Gastroesophageal sphincter (tissue), 3 donors: ENCODE measurements around the gene LTBR.

Experiments
- EP300 ChIP-seq: sonication (generic); formaldehyde crosslinking; IDR thresholded peaks from one replicate; pipeline ENCODE4 v1.6.1; 2017; ENCODE audit warnings: antibody characterized with exemption, mild to moderate bottlenecking
- POLR2A ChIP-seq, 2 donors: fragments of 450-650 bp; IDR thresholded peaks; one replicate each; pipeline ENCODE4 v1.6.1; 2017; ENCODE audit warnings: antibody characterized with exemption in 2 of 2, mild to moderate bottlenecking in 2 of 2, moderate library complexity in 1 of 2
- POLR2AphosphoS5 ChIP-seq: sonication (generic); formaldehyde crosslinking; IDR thresholded peaks from one replicate; pipeline ENCODE4 v1.6.1; 2017; ENCODE audit warnings: antibody characterized with exemption
- TF ChIP-seq, protein P1 (sequence below), 4 experiments: fragments of 200-600 bp in 2 of 4; fragments of 450-650 bp in 2 of 4; sonication (generic) in 1 of 4; IDR thresholded peaks; one replicate each; pipeline ENCODE4 v1.5.1; 2017 to 2019; ENCODE audit warnings: antibody characterized with exemption in 4 of 4, mild to moderate bottlenecking in 2 of 4, moderate library complexity in 2 of 4

DNA sequence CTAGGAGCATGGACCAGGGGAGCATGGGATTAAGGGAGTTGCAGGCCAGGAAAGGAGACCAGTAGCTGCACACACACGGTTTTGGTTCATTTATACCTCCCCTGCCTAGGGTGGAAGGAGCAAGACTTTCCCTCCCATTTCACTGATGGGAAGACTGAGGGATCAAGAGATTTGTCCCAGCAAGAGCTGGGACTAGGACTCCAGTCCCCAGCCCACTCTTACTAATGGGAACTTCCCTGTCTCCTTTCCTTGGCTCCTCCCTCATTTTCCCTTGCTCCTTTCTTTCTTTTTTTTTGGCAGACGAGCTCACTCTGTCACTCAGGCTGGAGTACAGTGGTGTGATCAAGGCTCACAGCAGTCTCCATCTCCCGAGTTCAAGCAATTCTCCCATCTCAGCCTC is 21.6 kb upstream of the LTBR start:
- no peak for TF ChIP-seq POLR2A (IDR thresholded peaks at IDR 0.05)
- TF ChIP-seq POLR2AphosphoS5 = no peak
- TF ChIP-seq, protein P1, sequence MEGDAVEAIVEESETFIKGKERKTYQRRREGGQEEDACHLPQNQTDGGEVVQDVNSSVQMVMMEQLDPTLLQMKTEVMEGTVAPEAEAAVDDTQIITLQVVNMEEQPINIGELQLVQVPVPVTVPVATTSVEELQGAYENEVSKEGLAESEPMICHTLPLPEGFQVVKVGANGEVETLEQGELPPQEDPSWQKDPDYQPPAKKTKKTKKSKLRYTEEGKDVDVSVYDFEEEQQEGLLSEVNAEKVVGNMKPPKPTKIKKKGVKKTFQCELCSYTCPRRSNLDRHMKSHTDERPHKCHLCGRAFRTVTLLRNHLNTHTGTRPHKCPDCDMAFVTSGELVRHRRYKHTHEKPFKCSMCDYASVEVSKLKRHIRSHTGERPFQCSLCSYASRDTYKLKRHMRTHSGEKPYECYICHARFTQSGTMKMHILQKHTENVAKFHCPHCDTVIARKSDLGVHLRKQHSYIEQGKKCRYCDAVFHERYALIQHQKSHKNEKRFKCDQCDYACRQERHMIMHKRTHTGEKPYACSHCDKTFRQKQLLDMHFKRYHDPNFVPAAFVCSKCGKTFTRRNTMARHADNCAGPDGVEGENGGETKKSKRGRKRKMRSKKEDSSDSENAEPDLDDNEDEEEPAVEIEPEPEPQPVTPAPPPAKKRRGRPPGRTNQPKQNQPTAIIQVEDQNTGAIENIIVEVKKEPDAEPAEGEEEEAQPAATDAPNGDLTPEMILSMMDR (IDR thresholded peaks at IDR 0.05) = no peak
- no peak for TF ChIP-seq EP300
